Stomach (tissue), 9 donors: Measurements from ENCODE around the gene EHD4. TPM values are rescaled to one million over a fixed set of nuclear protein-coding genes. Genes with fewer than 3 reads are reported as not detected.
A peak's percentile ranks its signal among the peaks of the same experiment; 100 is the strongest.

Source experiments
- DNase-seq, 2 donors: peaks; one replicate each; pipeline versions ENCODE4 v3.0.0 to v3.0.0-alpha.2; 2013 to 2019
- H3K27ac ChIP-seq, 5 donors: fragments of 200-600 bp in 4 of 5; sonication (generic) in 4 of 5; one replicate each; pipeline ENCODE4 v1.5.1; 2013 to 2019; ENCODE audit warnings: mild to moderate bottlenecking in 1 of 5, moderate library complexity in 1 of 5
- H3K27me3 ChIP-seq, 3 donors: fragments of 200-600 bp; sonication (generic); one replicate each; pipeline ENCODE4 v1.5.1; 2017 to 2019; ENCODE audit warnings: mixed run types in 1 of 3
- H3K36me3 ChIP-seq, 4 donors: fragments of 200-600 bp; sonication (generic); 1 replicate in 3 of 4; 2 replicates in 1 of 4; pipeline ENCODE4 v1.5.1; 2016 to 2019
- H3K4me1 ChIP-seq, 4 donors: fragments of 200-600 bp; sonication (generic); one replicate each; pipeline ENCODE4 v1.5.1; 2016 to 2019
- H3K4me3 ChIP-seq, 4 donors: fragments of 200-600 bp; sonication (generic) in 3 of 4; one replicate each; pipeline ENCODE4 v1.5.1; 2016 to 2019; ENCODE audit warnings: mild to moderate bottlenecking in 1 of 4
- H3K9me3 ChIP-seq, 4 donors: fragments of 200-600 bp; sonication (generic); one replicate each; pipeline ENCODE4 v1.5.1; 2016 to 2019
- EP300 ChIP-seq: sonication (generic); formaldehyde crosslinking; IDR thresholded peaks from one replicate; pipeline ENCODE4 v1.6.1; 2017; ENCODE audit warnings: antibody characterized with exemption
- POLR2A ChIP-seq, 4 donors: fragments of 450-650 bp; IDR thresholded peaks; one replicate each; pipeline ENCODE4 v1.6.1; 2016; ENCODE audit warnings: antibody characterized with exemption in 4 of 4, control low read depth in 2 of 4, mild to moderate bottlenecking in 1 of 4, moderate library complexity in 1 of 4
- POLR2AphosphoS5 ChIP-seq, 3 donors: sonication (generic); formaldehyde crosslinking; IDR thresholded peaks; one replicate each; pipeline ENCODE4 v1.6.1; 2016; ENCODE audit warnings: antibody characterized with exemption in 3 of 3
- WGBS, 5 donors: extraction: QIAGEN DNeasy Blood & Tissue Kit in 3 of 5; methylation state at CpG; one replicate each; pipeline versions ENCODE4 v1.1.5 to v1.1.7; 2013 to 2018; 5-methylcytosine and 5-hydroxymethylcytosine counted together
- intact Hi-C: fragments of 100-400 bp; cut with DNase I; formaldehyde crosslinking; loops from one replicate; pipeline ENCODE4 v1.15.1; 2023; ENCODE audit warnings: low total_unique reads
- polyA plus RNA-seq, 3 donors: library from polyadenylated mRNA; stranded (reverse); fragments of 200-250 nt; gene quantifications; one replicate each; pipeline ENCODE4 v1.2.3, GENCODE V29; 2013
- total RNA-seq, 5 donors: library from RNA; depleted of rRNA; stranded (reverse); fragments of >200 nt; gene quantifications; one replicate each; pipeline versions ENCODE4 v1.1.0 to v1.2.3, GENCODE V29; 2014 to 2016
- TF ChIP-seq, protein P1 (sequence below), 7 experiments: fragments of 450-650 bp in 4 of 7; fragments of 200-600 bp in 3 of 7; sonication (generic) in 3 of 7; IDR thresholded peaks; one replicate each; pipeline ENCODE4 v1.5.1; 2016 to 2019; ENCODE audit warnings: antibody characterized with exemption in 7 of 7, control low read depth in 2 of 7, mild to moderate bottlenecking in 1 of 7
- donor health status: healthy with polysubstance abuse.
- donor health status: Bipolar disorder and iron deficiency.
- donor health status: healthy.

Gene EHD4
- total and polyA plus RNA-seq, 8 donors = 5.8 to 86.4 (median 16.2) TPM

GRCh38 chr15:41970456-41970855, 1.9 kb downstream of the EHD4 start:
- Histone ChIP-seq H3K27ac (peak overlapping the region in 4 of 5 donors; percentile 93 to 99 (median 96)), H3K4me3 (peak overlapping the region in 2 of 4 donors; percentile 81 to 97), H3K36me3 (no peaks in the 10 kb centered on the region), H3K27me3 (no peaks in the 10 kb centered on the region), H3K4me1 (peaks cover 14 to 72% (median 54%) of the 10 kb centered on the region in 4 donors), H3K9me3 (no peaks in the 10 kb centered on the region)
- DNase-seq = peak in 1 of 2 donors; percentile 9
- TF ChIP-seq POLR2AphosphoS5 (IDR thresholded peaks at IDR 0.05) = no peak
- TF ChIP-seq POLR2A (IDR thresholded peaks at IDR 0.05) = no peak
- TF ChIP-seq, protein P1, sequence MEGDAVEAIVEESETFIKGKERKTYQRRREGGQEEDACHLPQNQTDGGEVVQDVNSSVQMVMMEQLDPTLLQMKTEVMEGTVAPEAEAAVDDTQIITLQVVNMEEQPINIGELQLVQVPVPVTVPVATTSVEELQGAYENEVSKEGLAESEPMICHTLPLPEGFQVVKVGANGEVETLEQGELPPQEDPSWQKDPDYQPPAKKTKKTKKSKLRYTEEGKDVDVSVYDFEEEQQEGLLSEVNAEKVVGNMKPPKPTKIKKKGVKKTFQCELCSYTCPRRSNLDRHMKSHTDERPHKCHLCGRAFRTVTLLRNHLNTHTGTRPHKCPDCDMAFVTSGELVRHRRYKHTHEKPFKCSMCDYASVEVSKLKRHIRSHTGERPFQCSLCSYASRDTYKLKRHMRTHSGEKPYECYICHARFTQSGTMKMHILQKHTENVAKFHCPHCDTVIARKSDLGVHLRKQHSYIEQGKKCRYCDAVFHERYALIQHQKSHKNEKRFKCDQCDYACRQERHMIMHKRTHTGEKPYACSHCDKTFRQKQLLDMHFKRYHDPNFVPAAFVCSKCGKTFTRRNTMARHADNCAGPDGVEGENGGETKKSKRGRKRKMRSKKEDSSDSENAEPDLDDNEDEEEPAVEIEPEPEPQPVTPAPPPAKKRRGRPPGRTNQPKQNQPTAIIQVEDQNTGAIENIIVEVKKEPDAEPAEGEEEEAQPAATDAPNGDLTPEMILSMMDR (IDR thresholded peaks at IDR 0.05) = no peak
- no peak for TF ChIP-seq EP300
- WGBS, 5 donors = 76 to 92% (median 84%) methylated on average over 1 of the region's 1 CpG
- intact Hi-C loops = no loop called here

DNA sequence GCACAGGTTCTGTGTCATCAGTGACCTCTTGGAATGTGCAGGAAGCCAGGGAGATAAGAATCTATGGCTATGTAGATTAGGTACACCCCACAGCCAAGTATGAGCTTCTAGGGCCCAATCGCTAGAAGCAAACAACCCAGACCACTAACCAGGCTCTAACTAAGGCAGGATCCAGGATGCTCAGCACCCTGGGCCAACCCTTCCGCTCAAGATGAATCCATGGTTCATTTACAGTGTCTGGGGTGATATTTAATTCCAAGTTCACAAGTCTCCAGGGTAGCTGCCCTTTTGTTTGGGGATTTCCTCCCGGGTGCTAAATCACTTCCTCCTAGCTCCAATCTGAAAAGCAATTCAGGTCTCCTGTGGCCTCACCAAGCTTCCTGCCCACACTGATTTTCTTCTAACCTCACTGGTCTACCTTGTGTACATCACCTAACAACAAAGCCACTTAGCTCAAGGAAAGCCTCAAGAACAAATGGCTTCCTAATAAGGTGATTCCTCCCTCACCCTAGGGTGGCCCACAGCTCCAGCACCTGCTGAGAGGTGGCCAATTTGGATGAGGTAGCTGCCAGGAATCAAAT, 2.4 kb downstream of the EHD4 start:
- Histone ChIP-seq H3K4me1 (peaks cover 14 to 74% (median 54%) of the 10 kb centered on the region in 4 donors), H3K36me3 (no peaks in the 10 kb centered on the region), H3K27me3 (no peaks in the 10 kb centered on the region), H3K4me3 (peak overlapping the region in 2 of 4 donors; percentile 81 to 97), H3K9me3 (no peaks in the 10 kb centered on the region), H3K27ac (peak overlapping the region; percentile 21 to 99 (median 96))
- intact Hi-C loops = no loop called here
- no peak for TF ChIP-seq EP300
- TF ChIP-seq POLR2AphosphoS5 (IDR thresholded peaks at IDR 0.05) = peak in 1 of 3 donors; percentile 5
- 54 to 68% (median 64%) methylated on average over 3 of the region's 3 CpGs for WGBS, 5 donors
- DNase-seq = peak; percentile 25 to 52

GRCh38 chr15:41968701-41969100, 3.7 kb downstream of the EHD4 start:
- intact Hi-C loops = no loop called here
- WGBS, 5 donors = 84 to 90% (median 89%) methylated on average over 4 of the region's 4 CpGs
- Histone ChIP-seq H3K4me1 (peaks cover 14 to 74% (median 54%) of the 10 kb centered on the region in 4 donors), H3K4me3 (no peak overlapping the region), H3K9me3 (no peaks in the 10 kb centered on the region), H3K27me3 (no peaks in the 10 kb centered on the region), H3K36me3 (no peaks in the 10 kb centered on the region), H3K27ac (peak overlapping the region in 4 of 5 donors; percentile 93 to 99 (median 96))
- TF ChIP-seq, protein P1 (IDR thresholded peaks at IDR 0.05) = no peak
- no peak for DNase-seq

GRCh38 chr15:41967506-41968206, 4.7 kb downstream of the EHD4 start:
- WGBS, 5 donors = 54 to 65% (median 56%) methylated on average over 4 of the region's 4 CpGs
- TF ChIP-seq EP300 = no peak
- DNase-seq = peak; percentile 27 to 48
- Histone ChIP-seq H3K36me3 (no peaks in the 10 kb centered on the region), H3K9me3 (no peaks in the 10 kb centered on the region), H3K27ac (peak overlapping the region; percentile 46 to 96 (median 71)), H3K4me3 (no peak overlapping the region), H3K4me1 (peaks cover 14 to 65% (median 52%) of the 10 kb centered on the region in 4 donors), H3K27me3 (no peaks in the 10 kb centered on the region)
- intact Hi-C loops = no loop called here

DNA sequence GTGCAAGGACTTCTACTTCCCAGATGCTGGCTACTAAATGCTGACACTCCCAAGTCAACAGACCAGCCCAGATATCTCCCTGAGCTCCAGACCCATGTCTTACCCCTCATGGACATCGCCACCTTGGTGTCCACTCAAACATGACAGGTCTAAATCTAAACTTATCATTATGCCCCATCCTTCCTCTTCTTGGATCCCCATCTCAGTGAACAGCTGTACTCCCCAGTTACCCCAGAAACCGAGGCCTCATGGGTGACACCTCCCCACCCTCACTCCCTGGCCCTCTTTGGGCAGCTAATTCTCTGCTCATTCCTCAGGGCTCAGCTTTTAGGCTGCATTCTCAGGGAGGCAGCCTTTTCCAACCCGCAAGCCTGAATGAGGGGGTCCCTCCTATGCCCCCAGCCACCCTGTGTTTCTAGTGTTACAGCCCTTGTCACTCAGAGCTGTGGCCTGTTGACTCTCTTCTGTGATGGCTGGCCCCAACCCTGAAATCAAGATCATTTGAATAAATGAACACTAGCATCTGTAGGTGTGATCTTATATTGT, 5.4 kb downstream of the EHD4 start:
- no peaks in the 10 kb centered on the region for H3K27me3 ChIP-seq
- H3K9me3 ChIP-seq = no peaks in the 10 kb centered on the region
- intact Hi-C loops = no loop called here
- no peak overlapping the region for H3K4me3 ChIP-seq
- 86 to 95% (median 92%) methylated on average over 3 of the region's 3 CpGs for WGBS, 5 donors
- H3K27ac ChIP-seq = peak overlapping the region in 4 of 5 donors; percentile 69 to 96 (median 82)
- H3K36me3 ChIP-seq = no peaks in the 10 kb centered on the region
- H3K4me1 ChIP-seq = peaks cover 14 to 72% (median 52%) of the 10 kb centered on the region in 4 donors
- no peak for TF ChIP-seq POLR2A (IDR thresholded peaks at IDR 0.05)
- TF ChIP-seq EP300 = no peak
- no peak for TF ChIP-seq POLR2AphosphoS5 (IDR thresholded peaks at IDR 0.05)
- TF ChIP-seq, protein P1 (IDR thresholded peaks at IDR 0.05) = no peak
- peak in 1 of 2 donors; percentile 20 for DNase-seq
